Measurements from ENCODE around the gene SENP7.
"Not testable (repeated sequence)": the region's sequence is repeated elsewhere in the genome, so short reads cannot be mapped to it uniquely, and the experiment has no call there.

The SENP7 gene, protein sequence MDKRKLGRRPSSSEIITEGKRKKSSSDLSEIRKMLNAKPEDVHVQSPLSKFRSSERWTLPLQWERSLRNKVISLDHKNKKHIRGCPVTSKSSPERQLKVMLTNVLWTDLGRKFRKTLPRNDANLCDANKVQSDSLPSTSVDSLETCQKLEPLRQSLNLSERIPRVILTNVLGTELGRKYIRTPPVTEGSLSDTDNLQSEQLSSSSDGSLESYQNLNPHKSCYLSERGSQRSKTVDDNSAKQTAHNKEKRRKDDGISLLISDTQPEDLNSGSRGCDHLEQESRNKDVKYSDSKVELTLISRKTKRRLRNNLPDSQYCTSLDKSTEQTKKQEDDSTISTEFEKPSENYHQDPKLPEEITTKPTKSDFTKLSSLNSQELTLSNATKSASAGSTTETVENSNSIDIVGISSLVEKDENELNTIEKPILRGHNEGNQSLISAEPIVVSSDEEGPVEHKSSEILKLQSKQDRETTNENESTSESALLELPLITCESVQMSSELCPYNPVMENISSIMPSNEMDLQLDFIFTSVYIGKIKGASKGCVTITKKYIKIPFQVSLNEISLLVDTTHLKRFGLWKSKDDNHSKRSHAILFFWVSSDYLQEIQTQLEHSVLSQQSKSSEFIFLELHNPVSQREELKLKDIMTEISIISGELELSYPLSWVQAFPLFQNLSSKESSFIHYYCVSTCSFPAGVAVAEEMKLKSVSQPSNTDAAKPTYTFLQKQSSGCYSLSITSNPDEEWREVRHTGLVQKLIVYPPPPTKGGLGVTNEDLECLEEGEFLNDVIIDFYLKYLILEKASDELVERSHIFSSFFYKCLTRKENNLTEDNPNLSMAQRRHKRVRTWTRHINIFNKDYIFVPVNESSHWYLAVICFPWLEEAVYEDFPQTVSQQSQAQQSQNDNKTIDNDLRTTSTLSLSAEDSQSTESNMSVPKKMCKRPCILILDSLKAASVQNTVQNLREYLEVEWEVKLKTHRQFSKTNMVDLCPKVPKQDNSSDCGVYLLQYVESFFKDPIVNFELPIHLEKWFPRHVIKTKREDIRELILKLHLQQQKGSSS

DNA sequence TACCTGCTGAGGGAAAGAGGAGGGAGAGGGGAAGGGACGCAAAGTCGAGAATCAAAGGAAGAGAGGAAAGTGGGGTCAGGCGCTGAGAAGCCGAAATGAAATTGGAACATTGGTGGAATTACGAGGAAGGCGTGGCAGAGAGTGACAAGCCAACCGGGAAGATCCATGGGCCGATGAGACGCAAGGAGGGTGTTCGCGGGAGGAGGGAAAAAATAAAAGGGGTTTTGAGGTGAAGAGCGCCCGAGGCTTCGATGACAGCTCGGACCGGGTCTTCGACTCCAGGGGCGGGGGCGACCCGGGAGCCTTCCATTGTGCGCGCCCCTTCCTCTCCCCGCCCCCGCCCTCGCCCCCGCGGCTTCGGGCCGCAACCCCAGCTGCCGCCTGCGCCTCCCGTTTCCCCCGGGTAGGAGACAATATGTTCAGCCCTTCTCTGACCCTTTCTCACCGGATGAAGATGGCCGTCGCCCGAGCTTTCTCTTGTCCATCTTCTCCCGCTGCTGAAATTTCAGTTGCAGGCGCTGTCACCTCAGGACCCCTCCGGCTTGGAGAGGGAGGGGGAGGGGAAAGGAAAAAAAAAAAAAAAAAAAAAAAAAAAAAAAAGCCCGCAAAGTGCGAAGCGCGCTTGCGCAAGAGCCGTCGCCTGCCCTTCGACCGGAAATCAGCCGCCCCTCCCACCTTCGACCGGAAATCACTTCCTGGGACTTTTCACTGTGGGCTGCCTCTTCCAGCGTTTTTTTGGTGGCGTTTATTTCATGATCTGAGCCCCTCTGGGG is at the start of gene SENP7:
Gene SENP7, minus strand, starts transcription at position 567 of the 773 bp plus-strand sequence. Its CDS starts 82 bp downstream, at position 485.
- peak within 1 kb of the TSS; percentile 57 to 75 for H3K4me3 ChIP-seq (replicated peaks in 1 of 2; ENCODE audit: low read depth in 2 of 2, low read length in 2 of 2)
- peak; percentile 86 to 88 for DNase-seq (ENCODE audit: low read depth in 2 of 2)
- TF ChIP-seq, protein P1, sequence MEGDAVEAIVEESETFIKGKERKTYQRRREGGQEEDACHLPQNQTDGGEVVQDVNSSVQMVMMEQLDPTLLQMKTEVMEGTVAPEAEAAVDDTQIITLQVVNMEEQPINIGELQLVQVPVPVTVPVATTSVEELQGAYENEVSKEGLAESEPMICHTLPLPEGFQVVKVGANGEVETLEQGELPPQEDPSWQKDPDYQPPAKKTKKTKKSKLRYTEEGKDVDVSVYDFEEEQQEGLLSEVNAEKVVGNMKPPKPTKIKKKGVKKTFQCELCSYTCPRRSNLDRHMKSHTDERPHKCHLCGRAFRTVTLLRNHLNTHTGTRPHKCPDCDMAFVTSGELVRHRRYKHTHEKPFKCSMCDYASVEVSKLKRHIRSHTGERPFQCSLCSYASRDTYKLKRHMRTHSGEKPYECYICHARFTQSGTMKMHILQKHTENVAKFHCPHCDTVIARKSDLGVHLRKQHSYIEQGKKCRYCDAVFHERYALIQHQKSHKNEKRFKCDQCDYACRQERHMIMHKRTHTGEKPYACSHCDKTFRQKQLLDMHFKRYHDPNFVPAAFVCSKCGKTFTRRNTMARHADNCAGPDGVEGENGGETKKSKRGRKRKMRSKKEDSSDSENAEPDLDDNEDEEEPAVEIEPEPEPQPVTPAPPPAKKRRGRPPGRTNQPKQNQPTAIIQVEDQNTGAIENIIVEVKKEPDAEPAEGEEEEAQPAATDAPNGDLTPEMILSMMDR (IDR thresholded peaks at IDR 0.05; ENCODE audit: low read depth, low read length) = no peak

DNA sequence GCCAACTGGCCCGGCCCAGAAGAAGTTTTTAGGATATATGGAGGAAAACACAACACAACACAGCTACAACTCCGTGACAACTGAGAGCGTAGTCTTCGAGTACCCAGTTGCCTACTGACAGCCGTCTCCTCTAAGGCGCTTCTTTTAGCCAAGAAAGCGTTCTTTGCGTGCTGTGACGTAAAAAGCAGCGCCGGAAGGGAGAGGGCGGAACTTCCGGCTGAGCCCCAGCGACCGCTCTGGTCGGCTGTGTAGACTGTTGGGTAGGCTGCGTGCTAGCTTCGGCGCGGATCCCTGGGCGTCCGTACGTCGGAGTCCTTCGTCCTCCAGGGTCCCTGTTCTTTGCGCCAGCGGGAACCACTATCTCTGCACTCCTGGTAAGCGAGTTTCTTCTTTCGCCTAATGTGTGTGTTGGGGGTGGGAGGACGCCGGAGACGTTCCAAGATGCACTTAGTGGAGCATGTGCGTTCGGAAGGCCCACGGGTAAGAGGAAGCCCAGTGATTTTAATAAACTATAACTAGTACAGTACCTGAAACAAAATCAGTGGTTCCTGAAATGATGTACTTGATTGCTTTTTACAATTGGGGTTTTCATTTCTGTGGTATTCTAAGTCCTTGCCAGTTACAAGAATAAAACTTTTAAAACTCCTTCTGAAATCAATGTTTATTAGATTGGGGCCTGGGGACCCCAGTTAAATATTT is 48.8 kb upstream of the SENP7 start, which contains the start of gene TRMT10C:
Gene TRMT10C, plus strand, starts transcription at position 239 of the 699 bp plus-strand sequence. CDS start 2,914 bp downstream, outside the sequence.
- TF ChIP-seq, protein P1 (IDR thresholded peaks at IDR 0.05; ENCODE audit: low read depth, low read length) = no peak
- DNase-seq (ENCODE audit: low read depth in 2 of 2) = peak; percentile 94 to 95
- H3K4me3 ChIP-seq (replicated peaks in 1 of 2; ENCODE audit: low read depth in 2 of 2, low read length in 2 of 2) = peak within 1 kb of the TSS; percentile 74 to 83

DNA sequence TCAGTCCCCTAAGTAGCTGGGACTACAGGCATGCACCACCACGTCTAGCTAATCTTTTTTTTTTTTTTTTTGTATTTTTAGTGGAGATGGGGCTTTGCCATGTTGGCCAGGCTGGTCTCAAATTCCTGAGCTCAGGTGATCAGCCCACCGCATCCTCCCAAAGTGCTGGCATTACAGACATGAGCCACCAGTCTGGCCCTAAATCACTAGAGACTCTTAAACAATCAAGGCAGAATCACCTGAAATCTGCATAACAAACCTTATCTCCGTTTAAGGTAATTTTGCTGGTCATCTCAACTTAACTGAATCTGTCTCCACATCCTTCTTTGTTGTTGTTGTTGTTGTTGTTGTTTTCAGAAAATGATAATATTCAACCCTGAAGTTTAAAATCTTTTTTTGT is 43.1 kb upstream of the SENP7 start:
- no peak for DNase-seq (ENCODE audit: low read depth in 2 of 2)
- TF ChIP-seq, protein P1 (IDR thresholded peaks at IDR 0.05; ENCODE audit: low read depth, low read length) = no peak
- H3K4me3 ChIP-seq (replicated peaks in 1 of 2; ENCODE audit: low read depth in 2 of 2, low read length in 2 of 2) = no peak overlapping the region

DNA sequence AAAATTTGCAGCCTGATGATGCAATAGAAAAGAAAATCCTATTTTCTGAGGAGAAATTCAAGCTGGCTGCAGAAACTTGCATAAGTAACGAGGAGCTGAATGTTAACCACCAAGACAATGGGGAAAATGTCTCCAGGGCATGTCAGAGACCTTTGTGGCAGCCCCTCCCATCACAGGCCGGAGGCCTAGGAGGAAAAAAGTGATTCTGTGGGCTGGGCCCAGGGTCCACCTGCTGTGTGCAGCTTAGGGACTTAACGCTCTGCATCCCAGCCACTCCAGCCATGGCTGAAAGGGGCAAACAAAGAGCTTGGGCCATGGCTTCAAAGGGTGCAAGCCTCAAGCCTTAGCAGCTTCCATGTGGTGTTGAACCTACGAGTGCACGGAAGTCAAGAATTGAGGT is 40.4 kb upstream of the SENP7 start:
- DNase-seq (ENCODE audit: low read depth in 2 of 2); H3K4me3 ChIP-seq (replicated peaks in 1 of 2; ENCODE audit: low read depth in 2 of 2, low read length in 2 of 2): not testable (repeated sequence)

DNA sequence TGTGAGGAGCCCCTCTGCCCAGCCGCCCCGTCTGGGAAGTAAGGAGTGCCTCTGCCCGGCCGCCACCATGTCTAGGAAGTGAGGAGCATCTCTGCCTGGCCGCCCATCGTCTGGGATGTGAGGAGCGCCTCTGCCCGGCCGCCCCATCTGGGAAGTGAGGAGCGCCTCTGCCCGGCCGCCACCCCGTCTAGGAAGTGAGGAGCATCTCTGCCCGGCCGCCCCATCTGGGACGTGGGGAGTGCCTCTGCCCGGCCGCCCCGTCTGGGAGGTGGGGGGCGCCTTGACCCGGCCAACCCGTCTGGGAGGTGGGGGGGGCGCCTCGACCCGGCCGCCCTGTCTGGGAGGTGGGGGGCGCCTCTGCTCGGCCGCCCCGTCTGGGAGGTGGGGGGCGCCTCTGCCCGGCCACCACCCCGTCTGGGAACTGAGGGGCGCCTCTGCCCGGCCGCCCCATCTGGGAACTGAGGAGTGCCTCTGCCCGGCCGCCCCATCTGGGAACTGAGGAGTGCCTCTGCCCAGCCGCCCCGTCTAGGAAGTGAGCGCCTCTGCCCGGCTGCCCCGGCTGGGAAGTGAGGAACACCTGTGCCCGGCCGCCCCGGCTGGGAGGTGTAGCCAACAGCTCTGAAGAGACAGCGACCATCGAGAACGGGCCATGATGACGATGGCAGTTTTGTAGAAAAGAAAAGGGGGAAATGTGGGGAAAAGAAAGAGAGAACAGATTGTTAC is 38.5 kb upstream of the SENP7 start:
- not testable (repeated sequence) for H3K4me3 ChIP-seq (replicated peaks in 1 of 2; ENCODE audit: low read depth in 2 of 2, low read length in 2 of 2); DNase-seq (ENCODE audit: low read depth in 2 of 2)

DNA sequence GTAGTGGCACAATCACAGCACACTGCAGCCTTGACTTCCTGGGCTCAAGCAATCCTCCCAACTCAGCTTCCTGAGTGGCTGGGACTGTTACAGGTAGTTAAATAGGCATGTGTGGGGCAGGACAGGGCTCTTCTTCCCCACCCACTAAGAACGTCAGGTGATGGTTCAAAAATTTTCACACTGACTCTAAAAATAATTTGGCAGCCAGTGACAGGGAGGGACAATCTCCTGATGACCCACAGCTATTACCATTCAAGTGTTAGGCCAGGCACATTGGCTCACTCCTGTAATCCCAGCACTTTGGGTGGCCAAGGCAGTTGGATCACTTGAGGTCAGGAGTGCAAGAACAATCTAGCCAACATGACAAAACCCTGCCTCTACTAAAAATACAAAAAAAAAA is 36.5 kb upstream of the SENP7 start:
- DNase-seq (ENCODE audit: low read depth in 2 of 2) = no peak
- H3K4me3 ChIP-seq (replicated peaks in 1 of 2; ENCODE audit: low read depth in 2 of 2, low read length in 2 of 2) = no peak overlapping the region
- TF ChIP-seq, protein P1 (IDR thresholded peaks at IDR 0.05; ENCODE audit: low read depth, low read length) = no peak
